ENCODE results near the gene SHANK2. TPM values are rescaled to one million over a fixed set of nuclear protein-coding genes. Genes with fewer than 3 reads are reported as not detected.

The SHANK2 gene
- total RNA-seq, 2 donors from 2014 or later, result 0.12 to 0.28 TPM

DNA sequence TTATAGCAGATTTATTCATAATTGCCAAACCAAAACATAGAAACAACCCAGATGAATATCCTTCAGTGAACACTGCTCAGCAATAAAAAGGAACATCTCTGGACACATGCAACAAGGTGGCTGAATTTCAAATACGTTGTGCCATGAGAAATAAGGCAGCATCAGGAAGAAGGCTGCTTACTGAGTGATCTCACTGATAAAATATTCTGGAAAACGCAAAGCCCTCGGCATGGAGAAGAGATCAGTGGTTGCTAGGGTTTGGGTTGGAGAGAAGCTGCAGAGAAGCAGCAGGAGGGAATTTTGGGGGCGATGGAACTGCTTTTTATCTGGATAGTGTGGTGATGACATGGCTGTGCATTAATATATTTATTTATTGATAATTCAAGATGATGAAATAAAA is 11.0 kb upstream of the SHANK2 start:
- ATAC-seq (replicated peaks in 1 of 2), result no peak
- Mint-ChIP-seq H3K27me3 (ENCODE audit: low read depth) (peaks cover 9% of the 10 kb centered on the region), H3K36me3 (ENCODE audit: insufficient read depth in 2 of 2) (peaks cover 0 to 1% of the 10 kb centered on the region in 2 donors), H3K4me1 (ENCODE audit: low read depth) (no peaks in the 10 kb centered on the region), H3K9me3 (peaks cover 0 to 2% of the 10 kb centered on the region in 2 donors), H3K4me3 (no peak overlapping the region), H3K27ac (no peak overlapping the region)
- no peak for DNase-seq

DNA sequence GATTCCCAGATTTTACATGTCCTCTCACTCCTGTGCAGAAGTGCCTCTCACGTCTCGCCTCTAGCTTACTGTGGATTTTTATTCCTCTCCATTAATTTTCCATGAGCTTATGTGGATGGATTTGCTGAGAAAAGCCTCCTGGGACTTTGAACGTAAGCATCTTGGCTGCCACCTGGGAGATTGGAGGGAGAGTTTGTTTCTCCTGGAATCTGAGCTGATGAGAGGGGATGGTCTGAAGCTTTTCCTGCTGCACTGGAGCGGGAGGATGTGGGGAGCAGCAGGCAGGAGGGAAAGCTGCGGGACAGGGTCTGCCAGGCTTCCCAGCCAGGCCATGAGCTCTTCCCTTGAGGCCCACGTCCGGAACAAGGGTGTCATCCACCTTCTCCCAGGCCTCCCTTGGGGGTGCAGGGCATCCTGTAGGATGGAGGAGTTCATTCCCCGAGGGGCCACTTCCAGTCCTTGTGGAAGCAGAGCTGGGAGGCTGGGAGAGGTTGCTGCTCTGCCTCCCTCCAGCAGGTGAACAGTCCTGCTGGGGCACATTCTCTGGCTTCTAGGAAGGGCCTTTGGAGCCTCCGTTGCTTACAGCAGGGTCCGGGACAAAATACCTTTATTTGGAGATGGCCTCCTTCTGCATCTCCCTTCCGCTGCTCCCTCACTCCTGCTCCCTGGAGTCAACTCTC is 3.6 kb upstream of the SHANK2 start:
- no peaks in the 10 kb centered on the region for H3K4me1 Mint-ChIP-seq (ENCODE audit: low read depth)
- peaks cover 0 to 3% of the 10 kb centered on the region in 2 donors for H3K9me3 Mint-ChIP-seq
- H3K27ac Mint-ChIP-seq, result no peak overlapping the region
- DNase-seq (no peak), ATAC-seq (replicated peaks in 1 of 2) (no peak)
- H3K4me3 Mint-ChIP-seq, result no peak overlapping the region
- H3K36me3 Mint-ChIP-seq (ENCODE audit: insufficient read depth in 2 of 2), result peaks cover 0 to 1% of the 10 kb centered on the region in 2 donors
- peaks cover 32% of the 10 kb centered on the region for H3K27me3 Mint-ChIP-seq (ENCODE audit: low read depth)

DNA sequence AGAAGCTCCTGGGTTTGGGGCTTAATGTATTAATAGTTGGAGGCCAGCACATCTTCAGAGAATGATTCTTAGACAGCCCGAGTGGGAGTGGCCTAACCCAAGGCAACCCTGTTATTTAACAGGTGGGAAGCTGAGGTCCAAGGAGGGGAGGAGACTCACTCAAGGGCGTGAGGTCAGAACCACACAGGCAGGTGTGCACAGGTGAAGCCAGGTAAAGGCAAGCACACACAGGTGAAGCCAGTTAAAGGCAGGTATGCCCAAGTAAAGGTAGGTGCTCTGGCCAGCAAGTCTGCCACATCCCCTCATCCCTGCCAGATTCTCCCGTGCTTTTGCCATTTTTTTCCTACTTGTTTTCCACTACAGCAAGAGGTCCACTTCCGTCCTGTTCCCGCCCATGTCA is 2.9 kb upstream of the SHANK2 start:
- Mint-ChIP-seq H3K36me3 (ENCODE audit: insufficient read depth in 2 of 2) (peaks cover 0 to 1% of the 10 kb centered on the region in 2 donors), H3K4me1 (ENCODE audit: low read depth) (no peaks in the 10 kb centered on the region), H3K9me3 (peaks cover 0 to 3% of the 10 kb centered on the region in 2 donors), H3K4me3 (no peak overlapping the region), H3K27me3 (ENCODE audit: low read depth) (peaks cover 38% of the 10 kb centered on the region), H3K27ac (no peak overlapping the region)
- DNase-seq (no peak), ATAC-seq (replicated peaks in 1 of 2) (no peak)

GRCh38 chr11:71253794-71254193 is 1.4 kb upstream of the SHANK2 start:
- peaks cover 0 to 3% of the 10 kb centered on the region in 2 donors for H3K9me3 Mint-ChIP-seq

DNA sequence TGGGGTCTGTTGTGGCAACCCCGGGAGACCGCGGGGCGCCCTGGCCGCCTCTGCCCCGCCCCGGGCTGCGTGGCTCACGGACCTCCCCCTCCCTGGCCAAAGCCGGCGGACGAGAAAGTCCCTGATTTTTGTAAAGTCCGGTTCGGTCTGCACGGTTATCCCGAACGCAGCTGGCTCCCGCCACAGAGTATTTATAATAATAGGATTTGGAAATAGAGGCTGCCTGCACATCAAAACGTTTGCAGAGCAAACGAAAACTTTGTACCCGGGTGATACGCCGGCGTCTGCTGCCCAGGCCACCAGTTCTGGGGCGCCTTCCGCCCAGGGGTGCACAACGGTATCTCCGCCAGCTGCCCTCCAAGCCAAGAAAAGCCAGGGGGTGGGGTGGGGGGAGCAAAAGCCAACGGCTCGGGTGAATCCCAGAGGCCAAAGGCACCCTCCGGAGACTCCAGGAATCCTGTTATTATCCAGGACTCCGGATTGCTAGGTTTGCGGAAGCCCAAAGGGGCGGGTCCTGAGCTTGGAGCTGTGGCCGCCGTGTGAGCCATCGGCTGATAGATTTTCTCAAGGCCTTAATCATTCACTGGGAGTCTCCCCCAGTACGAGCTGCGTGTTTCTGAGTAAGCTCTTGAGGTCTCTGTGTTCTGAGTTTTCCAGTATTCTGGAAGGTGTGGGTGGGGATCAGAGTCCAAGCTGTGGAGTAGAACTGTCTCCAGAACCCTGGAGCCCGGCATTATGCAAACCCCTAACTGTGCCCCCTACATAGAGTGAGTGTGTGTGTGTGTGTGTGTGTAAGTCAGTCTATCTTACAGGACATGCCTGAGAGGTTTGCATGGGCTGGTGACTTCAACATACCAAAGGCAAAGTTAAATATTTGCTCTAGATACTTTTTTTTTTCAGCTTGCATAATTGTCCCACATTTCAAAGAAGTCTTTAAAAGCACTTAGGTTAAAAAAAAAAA is 673 bp upstream of the SHANK2 start:
- H3K27me3 Mint-ChIP-seq (ENCODE audit: low read depth), result peaks cover 58% of the 10 kb centered on the region
- no peaks in the 10 kb centered on the region for H3K9me3 Mint-ChIP-seq
- H3K27ac Mint-ChIP-seq, result no peak overlapping the region
- ATAC-seq (replicated peaks in 1 of 2), result no peak
- no peaks in the 10 kb centered on the region for H3K36me3 Mint-ChIP-seq (ENCODE audit: insufficient read depth in 2 of 2)
- H3K4me1 Mint-ChIP-seq (ENCODE audit: low read depth), result no peaks in the 10 kb centered on the region
- DNase-seq, result no peak
- no peak overlapping the region for H3K4me3 Mint-ChIP-seq

More at GRCh38 chr11:71253794-71254193, 1.4 kb upstream of the SHANK2 start:
- ATAC-seq (replicated peaks in 1 of 2) (no peak), DNase-seq (no peak)
- H3K27me3 Mint-ChIP-seq (ENCODE audit: low read depth), result peaks cover 52% of the 10 kb centered on the region
- H3K36me3 Mint-ChIP-seq (ENCODE audit: insufficient read depth in 2 of 2), result peaks cover 0 to 1% of the 10 kb centered on the region in 2 donors
- no peak overlapping the region for H3K27ac Mint-ChIP-seq
- no peaks in the 10 kb centered on the region for H3K4me1 Mint-ChIP-seq (ENCODE audit: low read depth)
- no peak overlapping the region for H3K4me3 Mint-ChIP-seq

- Mint-ChIP-seq H3K9me3 (no peaks in the 10 kb centered on the region), H3K4me3 (peak overlapping the region in 1 of 2 donors; percentile 29), H3K27me3 (ENCODE audit: low read depth) (peaks cover 58% of the 10 kb centered on the region), H3K27ac (no peak overlapping the region), H3K4me1 (ENCODE audit: low read depth) (no peaks in the 10 kb centered on the region), H3K36me3 (ENCODE audit: insufficient read depth in 2 of 2) (no peaks in the 10 kb centered on the region)
- ATAC-seq (replicated peaks in 1 of 2), result no peak
- no peak for DNase-seq
Observed at GRCh38 chr11:71251761-71252268, 562 bp downstream of the SHANK2 start.

DNA sequence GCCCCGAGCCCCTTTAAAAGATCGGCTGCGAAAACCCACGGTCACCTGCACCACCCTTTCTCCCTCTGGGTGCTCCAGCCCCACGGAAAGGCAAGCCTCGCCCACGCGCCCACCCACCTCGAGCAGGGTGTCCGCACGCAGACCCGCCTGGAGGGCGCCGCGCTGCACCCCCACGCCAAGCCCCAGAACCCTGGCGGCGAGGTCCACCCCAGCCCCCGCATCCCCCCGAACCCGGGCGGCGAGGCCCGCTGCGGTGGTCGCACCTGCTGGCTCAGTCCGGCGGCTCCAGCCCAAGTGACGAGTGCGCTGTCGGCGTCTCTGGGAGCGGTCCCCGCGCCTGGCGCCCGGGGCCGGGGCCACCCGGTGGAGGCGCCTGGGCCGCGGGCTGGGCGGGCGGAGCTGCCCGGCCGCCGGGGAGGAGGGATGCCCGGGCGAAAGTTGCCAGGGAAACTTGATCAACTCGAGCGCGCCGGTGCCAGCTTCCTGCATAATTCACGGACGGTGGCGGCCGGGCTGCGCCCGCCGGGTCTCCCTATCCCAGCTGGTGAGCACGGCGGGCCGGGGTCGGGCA is 1.1 kb downstream of the SHANK2 start:
- DNase-seq (no peak), ATAC-seq (replicated peaks in 1 of 2) (no peak)
- Mint-ChIP-seq H3K27ac (no peak overlapping the region), H3K36me3 (ENCODE audit: insufficient read depth in 2 of 2) (no peaks in the 10 kb centered on the region), H3K27me3 (ENCODE audit: low read depth) (peaks cover 58% of the 10 kb centered on the region), H3K9me3 (no peaks in the 10 kb centered on the region), H3K4me1 (ENCODE audit: low read depth) (no peaks in the 10 kb centered on the region), H3K4me3 (peak overlapping the region; percentile 59 to 71)

DNA sequence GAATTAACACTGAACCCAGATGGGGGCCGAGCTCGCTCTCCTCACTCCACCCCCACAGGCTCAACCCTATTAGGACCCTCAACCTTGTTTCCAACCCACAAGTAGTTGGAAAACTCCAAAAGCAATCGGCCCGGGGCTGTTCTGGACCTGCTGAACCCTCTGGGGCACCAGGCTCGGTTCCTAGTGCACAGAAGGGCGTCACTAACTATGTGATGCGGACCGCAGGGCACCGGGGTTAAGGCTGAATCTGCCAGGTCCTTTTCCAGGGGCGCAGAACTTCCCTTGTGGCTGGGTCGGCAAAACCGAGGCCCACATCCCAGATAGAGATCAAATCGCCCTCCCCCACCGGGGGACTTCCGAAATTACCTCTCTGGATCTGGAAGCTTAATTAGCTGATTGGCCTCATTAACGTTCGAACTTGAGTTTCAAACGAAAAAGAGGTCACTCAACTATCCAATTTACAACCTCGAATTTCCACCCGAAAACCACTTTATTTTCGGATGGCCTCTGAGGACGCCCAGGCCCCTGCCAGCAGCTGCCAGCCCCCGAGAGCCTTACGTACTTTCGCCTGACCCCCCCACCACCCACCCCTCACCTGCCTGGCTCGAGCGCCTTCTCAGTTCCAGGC is 1.7 kb downstream of the SHANK2 start:
- Mint-ChIP-seq H3K9me3 (no peaks in the 10 kb centered on the region), H3K27ac (no peak overlapping the region), H3K36me3 (ENCODE audit: insufficient read depth in 2 of 2) (no peaks in the 10 kb centered on the region), H3K27me3 (ENCODE audit: low read depth) (peaks cover 54% of the 10 kb centered on the region), H3K4me1 (ENCODE audit: low read depth) (no peaks in the 10 kb centered on the region), H3K4me3 (peak overlapping the region; percentile 59 to 71)
- no peak for ATAC-seq (replicated peaks in 1 of 2)
- DNase-seq, result no peak

DNA sequence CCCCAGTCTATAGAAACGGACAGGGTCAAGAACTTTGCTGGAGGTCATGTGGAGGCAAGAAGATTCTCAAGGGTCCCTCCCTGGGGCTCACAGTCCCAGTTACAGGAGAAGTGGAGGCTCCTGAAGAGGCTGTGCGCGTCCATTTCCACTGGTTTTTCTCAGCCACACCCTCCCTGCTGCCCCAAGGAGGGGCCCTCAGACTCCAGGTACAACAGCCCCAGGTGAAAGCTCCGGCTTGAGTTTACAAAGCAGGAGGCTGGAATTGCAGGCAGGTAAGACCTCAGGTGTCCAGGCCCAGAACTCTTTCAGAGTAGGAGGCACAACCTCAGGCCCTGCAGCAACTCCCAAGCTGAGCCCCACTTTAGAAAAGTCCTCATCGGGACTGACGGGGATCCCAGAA is 3.1 kb downstream of the SHANK2 start:
- Mint-ChIP-seq H3K4me3 (no peak overlapping the region), H3K27me3 (ENCODE audit: low read depth) (peaks cover 41% of the 10 kb centered on the region)
- ATAC-seq (replicated peaks in 1 of 2), result no peak

DNA sequence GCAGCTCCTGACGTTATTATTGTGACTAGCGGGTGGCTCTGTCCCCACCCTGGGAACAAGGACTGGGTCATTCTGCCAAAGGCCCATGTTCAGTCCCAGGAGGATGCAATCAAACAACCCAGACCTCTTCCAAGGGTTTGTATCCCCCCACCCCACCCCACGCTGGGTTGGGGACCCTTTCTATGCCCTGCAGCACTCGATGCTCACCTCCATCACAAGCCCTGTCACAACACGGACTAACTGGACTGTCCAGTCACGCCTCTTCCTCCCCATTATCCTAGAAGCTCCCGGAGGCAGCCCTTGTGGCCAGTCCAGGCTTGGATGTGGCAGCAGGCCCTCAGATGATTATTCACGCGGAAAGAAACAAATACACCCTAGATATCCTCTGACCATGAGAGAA is 3.7 kb downstream of the SHANK2 start:
- Mint-ChIP-seq H3K36me3 (ENCODE audit: insufficient read depth in 2 of 2) (no peaks in the 10 kb centered on the region), H3K4me3 (no peak overlapping the region), H3K4me1 (ENCODE audit: low read depth) (no peaks in the 10 kb centered on the region), H3K9me3 (no peaks in the 10 kb centered on the region), H3K27me3 (ENCODE audit: low read depth) (peaks cover 34% of the 10 kb centered on the region), H3K27ac (no peak overlapping the region)
- ATAC-seq (replicated peaks in 1 of 2) (no peak), DNase-seq (no peak)

More for the DNA sequence above, 3.1 kb downstream of the SHANK2 start:
- Mint-ChIP-seq H3K4me1 (ENCODE audit: low read depth) (no peaks in the 10 kb centered on the region), H3K9me3 (no peaks in the 10 kb centered on the region), H3K36me3 (ENCODE audit: insufficient read depth in 2 of 2) (no peaks in the 10 kb centered on the region), H3K27ac (no peak overlapping the region)
- no peak for DNase-seq

DNA sequence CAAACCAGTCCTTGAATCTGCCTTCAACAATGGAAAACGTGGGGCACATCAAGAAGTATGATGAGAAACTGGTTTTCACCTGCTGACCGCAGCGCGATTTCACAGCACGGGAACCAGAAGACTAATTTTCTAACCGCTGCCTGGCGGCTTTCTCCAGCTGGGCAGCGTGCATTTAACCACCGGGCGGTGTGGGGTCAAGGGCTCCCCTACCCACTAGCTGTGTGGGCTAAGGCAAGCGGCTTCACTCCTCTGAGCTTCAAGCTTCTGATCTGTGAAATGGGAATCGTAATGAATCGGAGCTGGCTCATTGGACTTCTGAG is 4.2 kb downstream of the SHANK2 start:
- Mint-ChIP-seq H3K27me3 (ENCODE audit: low read depth) (peaks cover 30% of the 10 kb centered on the region), H3K36me3 (ENCODE audit: insufficient read depth in 2 of 2) (no peaks in the 10 kb centered on the region), H3K4me1 (ENCODE audit: low read depth) (no peaks in the 10 kb centered on the region), H3K4me3 (no peak overlapping the region), H3K27ac (no peak overlapping the region), H3K9me3 (no peaks in the 10 kb centered on the region)
- ATAC-seq (replicated peaks in 1 of 2) (no peak), DNase-seq (no peak)

GRCh38 chr11:71247551-71248250 is 4.7 kb downstream of the SHANK2 start:
- no peak for ATAC-seq (replicated peaks in 1 of 2)
- DNase-seq, result no peak
- peaks cover 27% of the 10 kb centered on the region for H3K27me3 Mint-ChIP-seq (ENCODE audit: low read depth)
- H3K9me3 Mint-ChIP-seq, result no peaks in the 10 kb centered on the region
- H3K27ac Mint-ChIP-seq, result no peak overlapping the region
- H3K36me3 Mint-ChIP-seq (ENCODE audit: insufficient read depth in 2 of 2), result no peaks in the 10 kb centered on the region
- H3K4me1 Mint-ChIP-seq (ENCODE audit: low read depth), result no peaks in the 10 kb centered on the region
- no peak overlapping the region for H3K4me3 Mint-ChIP-seq

Measured in activated T-cell treated with anti-CD3 and anti-CD28 coated beads, Interleukin-2, amount 50 U/mL, for 72 hours (primary cell).